Endodermal cell (in vitro differentiated cells): ENCODE data around the gene HBZ. TPM values are rescaled to one million over a fixed set of nuclear protein-coding genes. Genes with fewer than 3 reads are reported as not detected.

Source experiments
- DNase-seq: peaks from one replicate; pipeline ENCODE4 v3.0.0-alpha.2; 2017
- H3K27ac ChIP-seq: 2 replicates; pipeline ENCODE4 v1.5.1; 2013; ENCODE audit warnings: mild to moderate bottlenecking, low read depth, low read length, moderate library complexity
- H3K27me3 ChIP-seq: 2 replicates; pipeline ENCODE4 v1.6.1; 2013; ENCODE audit warnings: mild to moderate bottlenecking, low read length, moderate library complexity; ENCODE audit not compliant: insufficient read depth, control insufficient read depth, poor library complexity, severe bottlenecking
- H3K36me3 ChIP-seq: 2 replicates; pipeline ENCODE4 v1.7.0; 2013; ENCODE audit warnings: mild to moderate bottlenecking, low read length, moderate library complexity; ENCODE audit not compliant: control insufficient read depth, insufficient read depth
- H3K4me1 ChIP-seq: one replicate; pipeline ENCODE4 v1.7.0; 2013; ENCODE audit warnings: low read length; ENCODE audit not compliant: control insufficient read depth, insufficient read depth
- H3K4me3 ChIP-seq: 2 replicates; pipeline ENCODE4 v1.5.1; 2013; ENCODE audit warnings: mild to moderate bottlenecking, low read length, moderate library complexity
- H3K9ac ChIP-seq: 2 replicates; pipeline ENCODE4 v1.6.1; 2013; ENCODE audit warnings: mild to moderate bottlenecking, low read length, moderate library complexity; ENCODE audit not compliant: poor library complexity, severe bottlenecking; ENCODE audit errors: extremely low read depth
- H3K9me3 ChIP-seq: 2 replicates; pipeline ENCODE4 v1.6.1; 2013; ENCODE audit warnings: mild to moderate bottlenecking, low read length, moderate library complexity; ENCODE audit not compliant: control insufficient read depth
- H3K27ac Mint-ChIP-seq: 2 replicates; pipeline ENCODE4 v1.8.0; 2020; ENCODE audit warnings: mixed read lengths
- H3K27me3 Mint-ChIP-seq: 2 replicates; pipeline ENCODE4 v1.8.0; 2021; ENCODE audit warnings: mild to moderate bottlenecking, mixed read lengths; ENCODE audit not compliant: insufficient read depth
- H3K36me3 Mint-ChIP-seq: 2 replicates; pipeline ENCODE4 v1.8.0; 2020; ENCODE audit warnings: low read depth, mixed read lengths
- H3K4me1 Mint-ChIP-seq: 2 replicates; pipeline ENCODE4 v1.8.0; 2020; ENCODE audit warnings: mixed read lengths
- H3K4me3 Mint-ChIP-seq: 2 replicates; pipeline ENCODE4 v1.8.0; 2020; ENCODE audit warnings: mild to moderate bottlenecking, moderate library complexity, mixed read lengths
- H3K9me3 Mint-ChIP-seq: 2 replicates; pipeline ENCODE4 v1.8.0; 2020; ENCODE audit warnings: mild to moderate bottlenecking, mixed read lengths
- WGBS, 2 experiments: methylation state at CpG; one replicate each; pipeline versions ENCODE4 v1.1.5 to v1.1.7; 2013; ENCODE audit warnings: missing lambda C conversion rate in 2 of 2, mixed read lengths in 1 of 2; ENCODE audit not compliant: insufficient coverage in 1 of 2, insufficient read length in 1 of 2; 5-methylcytosine and 5-hydroxymethylcytosine counted together
- total RNA-seq, 2 donors: library from RNA; stranded (reverse); fragmentation: NEBNext Ultra II Directional in 1 of 2; extraction: Animal tissue kit (Norgen Biotek cat#: 25700) in 1 of 2; gene quantifications; 2 replicates in 1 of 2; 3 replicates in 1 of 2; pipeline ENCODE4 v1.2.1, GENCODE V29; 2021
- TF ChIP-seq, protein P1 (sequence below): fragments of 200-600 bp; sonication (generic); conservative IDR thresholded peaks from 2 replicates; pipeline ENCODE4 v1.5.0; 2021; ENCODE audit warnings: antibody characterized with exemption, mild to moderate bottlenecking

The HBZ gene
- total RNA-seq, 2 donors from 2014 or later = not detected

DNA sequence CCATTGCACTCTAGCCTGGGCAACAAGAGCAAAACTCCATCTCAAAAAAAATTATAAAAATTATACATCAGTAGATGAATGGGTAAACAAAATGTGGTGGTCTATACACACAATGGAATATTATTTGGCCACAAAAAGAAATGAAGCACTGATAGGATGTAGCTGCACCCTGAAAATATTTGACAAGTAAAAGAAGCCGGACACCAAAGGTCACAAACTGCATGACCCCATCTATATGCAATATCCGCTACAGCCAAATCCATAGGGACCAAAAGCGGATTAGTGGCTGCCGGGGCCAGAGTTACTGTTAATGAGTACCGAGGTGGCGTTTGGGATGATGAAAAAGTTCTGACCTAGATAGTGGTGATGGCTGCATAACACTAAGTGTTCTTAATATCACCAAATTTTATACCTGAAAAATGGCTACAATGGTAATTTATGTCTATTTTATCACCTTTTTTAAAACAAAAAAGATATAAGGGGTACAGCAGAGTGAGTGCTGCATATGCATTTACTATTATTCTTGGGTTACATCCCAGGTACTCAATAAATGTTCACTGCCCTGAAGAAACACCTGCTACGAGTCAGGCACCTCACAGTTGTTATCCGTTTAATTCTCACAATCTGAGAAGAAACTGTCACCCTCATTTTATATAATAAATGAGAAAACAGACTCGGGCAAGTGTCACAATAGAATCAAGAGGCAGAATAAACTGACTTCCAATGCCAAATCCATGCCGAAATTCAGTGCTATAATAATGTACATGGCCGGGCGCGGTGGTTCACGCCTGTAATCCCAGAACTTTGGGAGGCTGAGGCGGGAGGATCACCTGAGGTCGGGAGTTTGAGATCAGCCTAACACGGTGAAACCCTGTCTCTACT is 27.0 kb downstream of the HBZ start:
- DNase-seq = no peak
- Mint-ChIP-seq H3K27ac (no peak overlapping the region), H3K36me3 (peaks cover 10% of the 10 kb centered on the region), H3K9me3 (no peaks in the 10 kb centered on the region), H3K27me3 (peaks cover 52% of the 10 kb centered on the region), H3K4me3 (no peak overlapping the region), H3K4me1 (peaks cover 12% of the 10 kb centered on the region)
- H3K4me3 ChIP-seq = no peak overlapping the region
- H3K9ac ChIP-seq = no peak overlapping the region
- H3K27me3 ChIP-seq = peaks cover 61% of the 10 kb centered on the region
- no peaks in the 10 kb centered on the region for H3K4me1 ChIP-seq
- peaks cover 7% of the 10 kb centered on the region for H3K36me3 ChIP-seq
- 85 to 88% methylated on average over 13 to 17 of the region's 17 CpGs for WGBS, 2 experiments
- TF ChIP-seq, protein P1, sequence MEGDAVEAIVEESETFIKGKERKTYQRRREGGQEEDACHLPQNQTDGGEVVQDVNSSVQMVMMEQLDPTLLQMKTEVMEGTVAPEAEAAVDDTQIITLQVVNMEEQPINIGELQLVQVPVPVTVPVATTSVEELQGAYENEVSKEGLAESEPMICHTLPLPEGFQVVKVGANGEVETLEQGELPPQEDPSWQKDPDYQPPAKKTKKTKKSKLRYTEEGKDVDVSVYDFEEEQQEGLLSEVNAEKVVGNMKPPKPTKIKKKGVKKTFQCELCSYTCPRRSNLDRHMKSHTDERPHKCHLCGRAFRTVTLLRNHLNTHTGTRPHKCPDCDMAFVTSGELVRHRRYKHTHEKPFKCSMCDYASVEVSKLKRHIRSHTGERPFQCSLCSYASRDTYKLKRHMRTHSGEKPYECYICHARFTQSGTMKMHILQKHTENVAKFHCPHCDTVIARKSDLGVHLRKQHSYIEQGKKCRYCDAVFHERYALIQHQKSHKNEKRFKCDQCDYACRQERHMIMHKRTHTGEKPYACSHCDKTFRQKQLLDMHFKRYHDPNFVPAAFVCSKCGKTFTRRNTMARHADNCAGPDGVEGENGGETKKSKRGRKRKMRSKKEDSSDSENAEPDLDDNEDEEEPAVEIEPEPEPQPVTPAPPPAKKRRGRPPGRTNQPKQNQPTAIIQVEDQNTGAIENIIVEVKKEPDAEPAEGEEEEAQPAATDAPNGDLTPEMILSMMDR = no peak
- no peak overlapping the region for H3K27ac ChIP-seq
- H3K9me3 ChIP-seq = no peaks in the 10 kb centered on the region

DNA sequence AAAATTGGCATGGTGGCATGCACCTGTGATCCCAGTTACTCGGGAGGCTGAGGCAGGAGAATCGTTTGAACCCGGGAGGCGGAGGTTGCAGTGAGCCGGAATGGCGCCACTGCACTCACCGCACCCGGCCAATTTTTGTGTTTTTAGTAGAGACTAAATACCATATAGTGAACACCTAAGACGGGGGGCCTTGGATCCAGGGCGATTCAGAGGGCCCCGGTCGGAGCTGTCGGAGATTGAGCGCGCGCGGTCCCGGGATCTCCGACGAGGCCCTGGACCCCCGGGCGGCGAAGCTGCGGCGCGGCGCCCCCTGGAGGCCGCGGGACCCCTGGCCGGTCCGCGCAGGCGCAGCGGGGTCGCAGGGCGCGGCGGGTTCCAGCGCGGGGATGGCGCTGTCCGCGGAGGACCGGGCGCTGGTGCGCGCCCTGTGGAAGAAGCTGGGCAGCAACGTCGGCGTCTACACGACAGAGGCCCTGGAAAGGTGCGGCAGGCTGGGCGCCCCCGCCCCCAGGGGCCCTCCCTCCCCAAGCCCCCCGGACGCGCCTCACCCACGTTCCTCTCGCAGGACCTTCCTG is 27.7 kb downstream of the HBZ start, which contains the start of gene HBQ1:
Gene HBQ1, plus strand, starts transcription at position 359 of the 575 bp plus-strand sequence. Its CDS starts 28 bp downstream, at position 387.
- Mint-ChIP-seq H3K9me3 (no peaks in the 10 kb centered on the region), H3K4me1 (peaks cover 5% of the 10 kb centered on the region), H3K4me3 (no peak within 1 kb of the TSS), H3K36me3 (peaks cover 14% of the 10 kb centered on the region), H3K27ac (no peak within 1 kb of the TSS), H3K27me3 (peaks cover 44% of the 10 kb centered on the region)
- no peaks in the 10 kb centered on the region for H3K4me1 ChIP-seq
- H3K27me3 ChIP-seq = peaks cover 53% of the 10 kb centered on the region
- H3K36me3 ChIP-seq = peaks cover 13% of the 10 kb centered on the region
- H3K9me3 ChIP-seq = no peaks in the 10 kb centered on the region
- 13 to 80% methylated on average over 5 to 59 of the region's 59 CpGs for WGBS, 2 experiments
- no peak within 1 kb of the TSS for H3K9ac ChIP-seq
- H3K4me3 ChIP-seq = peak within 1 kb of the TSS; percentile 50
- TF ChIP-seq, protein P1 = peak; percentile 79
- DNase-seq = peak; percentile 85
- no peak within 1 kb of the TSS for H3K27ac ChIP-seq

DNA sequence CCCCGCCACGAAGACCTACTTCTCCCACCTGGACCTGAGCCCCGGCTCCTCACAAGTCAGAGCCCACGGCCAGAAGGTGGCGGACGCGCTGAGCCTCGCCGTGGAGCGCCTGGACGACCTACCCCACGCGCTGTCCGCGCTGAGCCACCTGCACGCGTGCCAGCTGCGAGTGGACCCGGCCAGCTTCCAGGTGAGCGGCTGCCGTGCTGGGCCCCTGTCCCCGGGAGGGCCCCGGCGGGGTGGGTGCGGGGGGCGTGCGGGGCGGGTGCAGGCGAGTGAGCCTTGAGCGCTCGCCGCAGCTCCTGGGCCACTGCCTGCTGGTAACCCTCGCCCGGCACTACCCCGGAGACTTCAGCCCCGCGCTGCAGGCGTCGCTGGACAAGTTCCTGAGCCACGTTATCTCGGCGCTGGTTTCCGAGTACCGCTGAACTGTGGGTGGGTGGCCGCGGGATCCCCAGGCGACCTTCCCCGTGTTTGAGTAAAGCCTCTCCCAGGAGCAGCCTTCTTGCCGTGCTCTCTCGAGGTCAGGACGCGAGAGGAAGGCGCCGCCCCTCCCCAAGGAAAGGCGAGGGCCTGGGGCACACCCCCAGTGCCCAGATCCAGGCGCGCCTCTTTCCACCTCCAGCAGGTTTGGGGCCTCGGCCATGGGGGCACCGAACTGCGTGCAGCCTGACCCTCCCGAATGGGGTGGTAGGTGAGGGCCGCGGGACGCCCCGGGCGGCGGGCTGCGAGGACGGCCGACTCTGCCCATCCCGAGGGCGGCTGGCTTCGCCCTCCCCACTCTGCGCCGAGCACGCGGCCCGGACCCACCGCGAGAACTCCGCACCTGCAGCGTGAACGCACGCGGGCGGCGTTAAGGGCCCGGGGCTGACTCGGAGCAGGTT is 28.5 kb downstream of the HBZ start:
- Mint-ChIP-seq H3K27ac (no peak overlapping the region), H3K27me3 (peaks cover 37% of the 10 kb centered on the region), H3K36me3 (peaks cover 21% of the 10 kb centered on the region), H3K9me3 (no peaks in the 10 kb centered on the region), H3K4me3 (no peak overlapping the region), H3K4me1 (no peaks in the 10 kb centered on the region)
- Histone ChIP-seq H3K9ac (no peak overlapping the region), H3K27ac (no peak overlapping the region), H3K36me3 (peaks cover 16% of the 10 kb centered on the region), H3K9me3 (no peaks in the 10 kb centered on the region), H3K4me1 (no peaks in the 10 kb centered on the region), H3K4me3 (peak overlapping the region; percentile 50), H3K27me3 (peaks cover 46% of the 10 kb centered on the region)
- 6 to 10% methylated on average over 16 to 89 of the region's 89 CpGs for WGBS, 2 experiments
- peak; percentile 96 for DNase-seq
- TF ChIP-seq, protein P1 = no peak
